Keratinocyte (primary cell): ENCODE measurements around the gene MTERF2. TPM values are rescaled to one million over a fixed set of nuclear protein-coding genes. Genes with fewer than 3 reads are reported as not detected.

Source experiments
- DNase-seq: peaks from one replicate; pipeline ENCODE4 v3.0.0-alpha.2; 2011; ENCODE audit warnings: low read depth, missing footprints, low spot score
- FAIRE-seq: peaks from 2 replicates; lab custom pipeline; 2011; peaks lifted over from hg19 to GRCh38; lab: Jason Lieb, UNC
- H2AFZ ChIP-seq: 2 replicates; pipeline ENCODE4 v1.6.0; 2012; ENCODE audit warnings: low read length, control low read depth, inconsistent platforms; ENCODE audit not compliant: control insufficient read depth
- H3K27ac ChIP-seq: 2 replicates; pipeline ENCODE4 v1.5.1; 2011; ENCODE audit warnings: low read length; ENCODE audit not compliant: control insufficient read depth, insufficient read depth
- H3K27me3 ChIP-seq: 3 replicates; pipeline ENCODE4 v1.6.0; 2011; ENCODE audit warnings: low read length; ENCODE audit not compliant: control insufficient read depth, insufficient read depth; ENCODE audit errors: extremely low read depth
- H3K36me3 ChIP-seq, 2 experiments: 2 replicates in 1 of 2; 3 replicates in 1 of 2; pipeline ENCODE4 v1.5.1; 2011; ENCODE audit warnings: low read length in 2 of 2, mild to moderate bottlenecking in 1 of 2; ENCODE audit not compliant: control insufficient read depth in 2 of 2, insufficient read depth in 2 of 2; ENCODE audit errors: extremely low read depth in 1 of 2
- H3K4me1 ChIP-seq: 3 replicates; pipeline ENCODE4 v1.5.1; 2011; ENCODE audit warnings: low read length; ENCODE audit not compliant: control insufficient read depth, insufficient read depth; ENCODE audit errors: extremely low read depth
- H3K4me2 ChIP-seq: 3 replicates; pipeline ENCODE4 v1.6.0; 2011; ENCODE audit warnings: low read depth, low read length; ENCODE audit not compliant: control insufficient read depth, insufficient read depth; ENCODE audit errors: extremely low read depth
- H3K4me3 ChIP-seq, 3 experiments: fragments of 200-600 bp in 1 of 3; sonication (generic) in 1 of 3; 2 replicates in 2 of 3; 3 replicates in 1 of 3; pipeline ENCODE4 v1.5.1; 2011 to 2016; ENCODE audit warnings: low read length in 3 of 3, mild to moderate bottlenecking in 3 of 3, control low read depth in 2 of 3, inconsistent platforms in 1 of 3, low read depth in 1 of 3, mixed read lengths in 1 of 3, mixed run types in 1 of 3, moderate library complexity in 1 of 3; ENCODE audit not compliant: control insufficient read depth in 2 of 3, insufficient read depth in 2 of 3; ENCODE audit errors: extremely low read depth in 1 of 3
- H3K79me2 ChIP-seq: 2 replicates; pipeline ENCODE4 v1.6.0; 2012; ENCODE audit warnings: low read length; ENCODE audit not compliant: control insufficient read depth, insufficient read depth
- H3K9ac ChIP-seq: 3 replicates; pipeline ENCODE4 v1.6.0; 2011; ENCODE audit warnings: low read length; ENCODE audit not compliant: control insufficient read depth, insufficient read depth; ENCODE audit errors: extremely low read depth
- H3K9me1 ChIP-seq: 3 replicates; pipeline ENCODE4 v1.6.0; 2011; ENCODE audit warnings: low read length; ENCODE audit not compliant: control insufficient read depth, insufficient read depth; ENCODE audit errors: extremely low read depth
- H3K9me3 ChIP-seq: 2 replicates; pipeline ENCODE4 v1.5.1; 2012; ENCODE audit warnings: low read depth, low read length; ENCODE audit not compliant: control insufficient read depth
- H4K20me1 ChIP-seq: 3 replicates; pipeline ENCODE4 v1.6.0; 2011; ENCODE audit warnings: low read length; ENCODE audit not compliant: control insufficient read depth, insufficient read depth; ENCODE audit errors: extremely low read depth
- CTCF ChIP-seq, 3 experiments: IDR thresholded peaks in 1 of 3; conservative IDR thresholded peaks in 1 of 3; optimal IDR thresholded peaks in 1 of 3; 2 replicates in 2 of 3; 3 replicates in 1 of 3; pipeline versions ENCODE3 to v1.5.1; 2011; ENCODE audit warnings: low read length in 3 of 3, mild to moderate bottlenecking in 3 of 3, moderate library complexity in 2 of 3, control low read depth in 1 of 3, inconsistent platforms in 1 of 3; ENCODE audit not compliant: insufficient read depth in 2 of 3; ENCODE audit errors: extremely low read depth in 1 of 3
- EZH2 ChIP-seq: IDR thresholded peaks from one replicate; pipeline ENCODE4 v1.6.1; 2012; ENCODE audit warnings: inconsistent platforms, mild to moderate bottlenecking, low read length, moderate library complexity
- dilution Hi-C: fragments of 300-500 bp; cut with MboI; formaldehyde crosslinking; loops from one replicate; pipeline ENCODE4 v1.7.0; 2020; ENCODE audit warnings: low sequenced_read_pairs; ENCODE audit not compliant: extremely low pct_ligation_motif_present
- polyA plus RNA-seq, 5 experiments: library from polyadenylated mRNA; depleted of rRNA in 3 of 5; stranded (reverse) in 3 of 5; stranded (forward) in 1 of 5; unstranded in 1 of 5; fragments of >200 nt; gene quantifications; 1 replicate in 1 of 5; 2 replicates in 3 of 5; 3 replicates in 1 of 5; pipeline versions ENCODE4 v1.2.1 to v1.2.3, GENCODE V29; 2011 to 2012; ENCODE audit warnings: missing spikeins in 2 of 5, low read depth in 1 of 5, low replicate concordance in 1 of 5

The MTERF2 gene
- polyA plus RNA-seq, 1 donor (not counting 4 experiments of a cell fraction or from before 2014, with no cell fraction given) = 9.6 TPM

- Histone ChIP-seq H3K79me2 (peaks cover 56% of the 10 kb centered on the region), H3K9ac (no peak overlapping the region), H2AFZ (no peak overlapping the region), H3K4me2 (no peak overlapping the region), H3K9me1 (no peaks in the 10 kb centered on the region), H3K9me3 (no peaks in the 10 kb centered on the region), H3K4me3 (no peak overlapping the region), H3K4me1 (peaks cover 14% of the 10 kb centered on the region), H4K20me1 (no peaks in the 10 kb centered on the region), H3K27me3 (no peaks in the 10 kb centered on the region), H3K27ac (no peak overlapping the region), H3K36me3 (no peaks in the 10 kb centered on the region)
- dilution Hi-C loops = no loop called here
- DNase-seq (no peak), FAIRE-seq (peak; percentile 68)
- no peak for TF ChIP-seq EZH2
- TF ChIP-seq CTCF (optimal IDR thresholded peaks at IDR 0.05 in 1 of 3, IDR thresholded peaks at IDR 0.05 in 1 of 3, conservative IDR thresholded peaks at IDR 0.05 in 1 of 3; ENCODE audit: extremely low read depth in 1 of 3, insufficient read depth in 2 of 3, low read length in 3 of 3) = no peak
These were observed 24.7 kb downstream of the MTERF2 start for GRCh38 chr12:106962286-106962685.

- H3K4me1 ChIP-seq = peaks cover 14% of the 10 kb centered on the region
- no peak overlapping the region for H2AFZ ChIP-seq
- no peaks in the 10 kb centered on the region for H3K36me3 ChIP-seq
- no peak overlapping the region for H3K27ac ChIP-seq
- H3K9ac ChIP-seq = no peak overlapping the region
- no peak for FAIRE-seq
- no peak for DNase-seq
- no peak overlapping the region for H3K4me2 ChIP-seq
- H3K9me3 ChIP-seq = no peaks in the 10 kb centered on the region
- H4K20me1 ChIP-seq = no peaks in the 10 kb centered on the region
- H3K4me3 ChIP-seq = no peak overlapping the region
- no peaks in the 10 kb centered on the region for H3K9me1 ChIP-seq
- no peaks in the 10 kb centered on the region for H3K27me3 ChIP-seq
- H3K79me2 ChIP-seq = peaks cover 57% of the 10 kb centered on the region
- TF ChIP-seq CTCF (optimal IDR thresholded peaks at IDR 0.05 in 1 of 3, IDR thresholded peaks at IDR 0.05 in 1 of 3, conservative IDR thresholded peaks at IDR 0.05 in 1 of 3; ENCODE audit: extremely low read depth in 1 of 3, insufficient read depth in 2 of 3, low read length in 3 of 3) = no peak
- no peak for TF ChIP-seq EZH2
- dilution Hi-C loops = no loop called here
These were observed 26.5 kb downstream of the MTERF2 start for GRCh38 chr12:106960443-106960842.
